MCF 10A (cell line): ENCODE results near the gene TRERF1. TPM values are rescaled to one million over a fixed set of nuclear protein-coding genes. Genes with fewer than 3 reads are reported as not detected.

ENCODE experiments used
- BruUV-seq: library from RNA; stranded (reverse); fragments of 400-500 nt; replicated peaks from 2 replicates; lab custom pipeline; 2021; lab: Mats Ljungman, UMichigan
- CTCF ChIA-PET: fragments of 300-600 bp; sonication (Branson Sonifier 250); formaldehyde crosslinking; extraction: SDS; loops from one replicate; lab custom pipeline; 2021; ENCODE audit warnings: antibody characterized with exemption, inconsistent platforms; lab: Yijun Ruan, JAX
- POLR2A ChIA-PET: fragments of 300-600, 350-650 bp; sonication (Branson Sonifier 250); formaldehyde crosslinking; extraction: SDS; loops from one replicate; lab custom pipeline; 2020; ENCODE audit warnings: antibody characterized with exemption, inconsistent platforms; lab: Yijun Ruan, JAX
- DNase-seq: peaks from one replicate; pipeline ENCODE4 v3.0.0-alpha.2; 2018; ENCODE audit not compliant: unreplicated experiment
- H3K27ac Mint-ChIP-seq: one replicate; pipeline ENCODE4 v1.8.0; 2022; ENCODE audit warnings: mild to moderate bottlenecking, low read depth, mixed read lengths; ENCODE audit not compliant: unreplicated experiment
- H3K27me3 Mint-ChIP-seq: one replicate; pipeline ENCODE4 v1.8.0; 2022; ENCODE audit warnings: mixed read lengths; ENCODE audit not compliant: insufficient read depth, unreplicated experiment
- H3K36me3 Mint-ChIP-seq: one replicate; pipeline ENCODE4 v1.8.0; 2022; ENCODE audit warnings: mild to moderate bottlenecking, moderate library complexity, mixed read lengths; ENCODE audit not compliant: insufficient read depth, unreplicated experiment
- H3K4me1 Mint-ChIP-seq: one replicate; pipeline ENCODE4 v1.8.0; 2022; ENCODE audit warnings: mixed read lengths; ENCODE audit not compliant: insufficient read depth, unreplicated experiment
- H3K4me3 Mint-ChIP-seq: one replicate; pipeline ENCODE4 v1.8.0; 2022; ENCODE audit warnings: mild to moderate bottlenecking, moderate library complexity, mixed read lengths; ENCODE audit not compliant: unreplicated experiment
- H3K9me3 Mint-ChIP-seq: one replicate; pipeline ENCODE4 v1.8.0; 2022; ENCODE audit warnings: mixed read lengths; ENCODE audit not compliant: unreplicated experiment
- CTCF ChIP-seq: fragments of 200-600 bp; IDR thresholded peaks from one replicate; pipeline ENCODE4 v1.8.0; 2022; ENCODE audit warnings: antibody characterized with exemption, mild to moderate bottlenecking; ENCODE audit not compliant: unreplicated experiment
- intact Hi-C: fragments of 100-400 bp; cut with micrococcal nuclease; formaldehyde crosslinking; loops from 2 replicates; pipeline ENCODE4 v1.14.1; 2022
- total RNA-seq: library from RNA; stranded (reverse); gene quantifications from 2 replicates; pipeline ENCODE4 v1.2.3, GENCODE V29; 2022

TRERF1 gene
- total RNA-seq, 1 experiment from 2014 or later, result 9.4 TPM

- TF ChIP-seq CTCF, result no peak
- Mint-ChIP-seq H3K36me3 (peaks cover 61% of the 10 kb centered on the region), H3K4me3 (no peak overlapping the region), H3K27me3 (no peaks in the 10 kb centered on the region), H3K4me1 (peaks cover 38% of the 10 kb centered on the region), H3K27ac (peak overlapping the region; percentile 93), H3K9me3 (no peaks in the 10 kb centered on the region)
- DNase-seq, result no peak
- intact Hi-C loops, result no loop called here
- CTCF ChIA-PET, result no interaction called here
- BruUV-seq, result no TSS peak
- POLR2A ChIA-PET, result interaction anchor here (1.0 to 2.3 kb wide), 7 partner anchors 14 to 269 kb away, joined by 3 to 11 read pairs (median 6); partner anchors contain the start of gene UBR2
Measured at GRCh38 chr6:42295181-42295580, 156.5 kb downstream of the TRERF1 start.

DNA sequence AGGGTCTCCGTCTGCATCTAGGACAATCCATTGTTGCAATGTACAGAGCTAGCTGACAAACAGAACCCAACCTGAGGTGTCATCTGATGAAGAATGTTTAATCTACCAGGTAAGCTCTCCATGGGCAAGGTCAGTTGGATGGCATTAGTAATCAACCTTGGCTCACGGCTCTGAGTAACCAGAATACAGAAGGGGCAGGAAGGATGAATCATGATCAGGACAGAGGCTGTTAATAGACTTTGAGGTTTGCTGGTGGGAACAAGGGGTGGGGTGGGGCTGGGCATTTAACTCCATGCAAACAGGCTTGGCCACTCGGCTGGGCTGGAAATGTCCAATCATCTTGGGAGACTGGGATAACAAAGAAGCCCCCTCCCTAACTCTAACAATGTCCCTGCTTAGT is 157.0 kb downstream of the TRERF1 start:
- Mint-ChIP-seq H3K4me3 (peak overlapping the region; percentile 15), H3K27ac (peak overlapping the region; percentile 93), H3K36me3 (peaks cover 59% of the 10 kb centered on the region), H3K9me3 (no peaks in the 10 kb centered on the region), H3K27me3 (no peaks in the 10 kb centered on the region), H3K4me1 (peaks cover 38% of the 10 kb centered on the region)
- TF ChIP-seq CTCF, result no peak
- peak; percentile 96 for DNase-seq
- POLR2A ChIA-PET, result interaction anchor here (0.7 to 2.3 kb wide), 14 partner anchors 13 to 596 kb away, joined by 3 to 11 read pairs (median 4); partner anchors contain the start of gene UBR2
- intact Hi-C loops, result no loop called here
- BruUV-seq, result no TSS peak
- CTCF ChIA-PET, result no interaction called here

- ChIA-PET CTCF (interaction anchor here (0.6 to 1.0 kb wide), 2 partner anchors 28 to 254 kb away, joined by 3 to 4 read pairs; no protein-coding TSS in a partner anchor), POLR2A (interaction anchor here (1.1 to 2.3 kb wide), 8 partner anchors 12 to 159 kb away, joined by 3 to 11 read pairs (median 5); no protein-coding TSS in a partner anchor)
- peak overlapping the region; percentile 93 for H3K27ac Mint-ChIP-seq
- no peaks in the 10 kb centered on the region for H3K27me3 Mint-ChIP-seq
- BruUV-seq, result no TSS peak
- TF ChIP-seq CTCF, result no peak
- H3K4me1 Mint-ChIP-seq, result peaks cover 43% of the 10 kb centered on the region
- DNase-seq, result no peak
- H3K36me3 Mint-ChIP-seq, result peaks cover 59% of the 10 kb centered on the region
- H3K9me3 Mint-ChIP-seq, result no peaks in the 10 kb centered on the region
- intact Hi-C loops, result no loop called here
- no peak overlapping the region for H3K4me3 Mint-ChIP-seq
Measured at GRCh38 chr6:42293386-42293977, 158.2 kb downstream of the TRERF1 start.

DNA sequence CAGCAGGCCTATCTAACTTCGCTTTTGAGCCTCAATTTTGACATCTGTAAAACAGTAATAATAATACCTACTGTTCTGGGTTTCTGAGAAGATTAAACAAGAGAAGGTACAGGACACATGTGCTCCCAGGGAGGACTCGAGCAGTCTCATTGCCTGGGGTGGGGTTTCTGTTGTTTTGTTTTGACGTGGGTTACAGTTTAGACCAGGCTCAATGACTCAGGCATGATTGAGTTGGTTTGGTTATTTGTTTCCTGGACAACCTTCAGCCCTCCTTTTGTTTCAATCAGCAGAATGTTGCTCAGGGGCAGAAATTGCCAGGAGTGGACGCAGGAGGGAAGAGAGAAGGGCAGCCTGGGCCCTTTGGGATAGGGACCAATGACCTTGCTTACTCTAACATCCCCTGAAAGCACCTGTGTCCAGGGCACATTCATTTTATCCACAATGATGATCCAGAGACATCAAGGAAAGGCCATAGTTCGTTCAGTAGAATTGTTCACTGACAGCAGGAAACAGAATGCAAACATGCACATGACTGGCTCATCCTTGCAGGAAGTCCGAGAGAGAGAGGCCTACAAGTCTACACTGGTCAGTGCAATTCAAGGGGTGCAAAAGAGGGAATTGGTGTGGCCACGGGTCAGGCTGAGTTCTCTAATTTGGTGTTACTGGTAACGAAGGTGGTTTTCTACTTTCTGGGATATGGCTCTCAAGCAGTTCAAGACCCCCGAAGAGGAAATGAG is 159.6 kb downstream of the TRERF1 start:
- Mint-ChIP-seq H3K4me1 (peaks cover 45% of the 10 kb centered on the region), H3K27ac (peak overlapping the region; percentile 93)

More for the DNA sequence above, 159.6 kb downstream of the TRERF1 start:
- CTCF ChIA-PET, result interaction anchor here (1.0 kb wide), 1 partner anchor 255 kb away, joined by 3 read pairs; no protein-coding TSS in a partner anchor
- TSS peak; percentile 85 for BruUV-seq
- Mint-ChIP-seq H3K4me3 (no peak overlapping the region), H3K9me3 (no peaks in the 10 kb centered on the region), H3K27me3 (no peaks in the 10 kb centered on the region), H3K36me3 (peaks cover 64% of the 10 kb centered on the region)
- DNase-seq, result peak; percentile 89
- TF ChIP-seq CTCF, result no peak
- POLR2A ChIA-PET, result interaction anchor here (0.6 kb wide), 1 partner anchor 21 kb away, joined by 4 read pairs; no protein-coding TSS in a partner anchor
- intact Hi-C loops, result no loop called here
